GM23338 (cell line): ENCODE data around the gene ERO1A. TPM values are rescaled to one million over a fixed set of nuclear protein-coding genes. Genes with fewer than 3 reads are reported as not detected.

ENCODE experiments used
- ATAC-seq: fragments of 200-7000 bp; cut with Tn5 transposase; 3 replicates; pipeline ENCODE4 v1.9.1; 2020
- DNase-seq: peaks from one replicate; pipeline ENCODE4 v3.0.0-alpha.2; 2015; ENCODE audit warnings: low spot score
- H2AFZ ChIP-seq: fragments of 200-600 bp; sonication (generic); 2 replicates; pipeline ENCODE4 v1.8.0; 2016; ENCODE audit warnings: antibody characterized with exemption, mild to moderate bottlenecking, moderate library complexity
- H3F3A ChIP-seq: fragments of 200-600 bp; sonication (generic); replicated peaks from 2 replicates; pipeline ENCODE4 v1.8.0; 2017; ENCODE audit warnings: antibody characterized with exemption, mixed run types, low read depth
- H3K27ac ChIP-seq: fragments of 200-600 bp; sonication (generic); 2 replicates; pipeline ENCODE4 v1.6.1; 2016; ENCODE audit warnings: low read depth
- H3K27me3 ChIP-seq: fragments of 200-600 bp; sonication (generic); 2 replicates; pipeline ENCODE4 v1.8.0; 2016; ENCODE audit warnings: mild to moderate bottlenecking, mixed run types, moderate library complexity; ENCODE audit not compliant: insufficient read depth
- H3K36me3 ChIP-seq: fragments of 200-600 bp; sonication (generic); 2 replicates; pipeline ENCODE4 v1.8.0; 2016; ENCODE audit warnings: mild to moderate bottlenecking; ENCODE audit not compliant: insufficient read depth
- H3K4me1 ChIP-seq: fragments of 200-600 bp; sonication (generic); 2 replicates; pipeline ENCODE4 v1.8.0; 2016; ENCODE audit warnings: mild to moderate bottlenecking, moderate library complexity; ENCODE audit not compliant: insufficient read depth
- H3K4me2 ChIP-seq: fragments of 200-600 bp; sonication (generic); 2 replicates; pipeline ENCODE4 v1.7.1; 2017; ENCODE audit warnings: mixed run types
- H3K4me3 ChIP-seq: fragments of 200-600 bp; sonication (generic); 2 replicates; pipeline ENCODE4 v1.6.1; 2016; ENCODE audit warnings: mixed run types
- H3K79me2 ChIP-seq: fragments of 200-600 bp; sonication (generic); replicated peaks from 2 replicates; pipeline ENCODE4 v1.8.0; 2017; ENCODE audit warnings: mild to moderate bottlenecking; ENCODE audit not compliant: insufficient read depth
- H3K9me2 ChIP-seq: fragments of 200-600 bp; sonication (generic); 2 replicates; pipeline ENCODE4 v1.8.0; 2017; ENCODE audit not compliant: insufficient read depth
- H4K20me1 ChIP-seq: fragments of 200-600 bp; sonication (generic); replicated peaks from 2 replicates; pipeline ENCODE4 v1.8.0; 2017; ENCODE audit warnings: mild to moderate bottlenecking; ENCODE audit not compliant: insufficient read depth
- H3K27ac Mint-ChIP-seq: 2 replicates; pipeline ENCODE4 v1.8.0; 2020; ENCODE audit warnings: inconsistent platforms, mild to moderate bottlenecking, moderate library complexity, mixed read lengths
- H3K27me3 Mint-ChIP-seq: 3 replicates; pipeline ENCODE4 v1.8.0; 2022; ENCODE audit warnings: low read depth, mild to moderate bottlenecking, moderate library complexity, mixed read lengths, inconsistent platforms; ENCODE audit not compliant: insufficient read depth, poor library complexity
- H3K36me3 Mint-ChIP-seq: 3 replicates; pipeline ENCODE4 v1.8.0; 2021; ENCODE audit warnings: low read depth, mild to moderate bottlenecking, inconsistent platforms, moderate library complexity, mixed read lengths
- H3K4me1 Mint-ChIP-seq: 3 replicates; pipeline ENCODE4 v1.8.0; 2020; ENCODE audit warnings: mild to moderate bottlenecking, inconsistent platforms, mixed read lengths
- H3K4me3 Mint-ChIP-seq: 3 replicates; pipeline ENCODE4 v1.8.0; 2021; ENCODE audit warnings: moderate library complexity, mild to moderate bottlenecking, inconsistent platforms, mixed read lengths
- H3K9me3 Mint-ChIP-seq: 3 replicates; pipeline ENCODE4 v1.8.0; 2020; ENCODE audit warnings: moderate library complexity, mild to moderate bottlenecking, inconsistent platforms, mixed read lengths
- CREB1 ChIP-seq: fragments of 250-450 bp; sonication (Bioruptor Pico); IDR thresholded peaks from 2 replicates; pipeline ENCODE4 v1.5.0; 2020; ENCODE audit warnings: low read depth, mild to moderate bottlenecking, moderate library complexity
- CTCF ChIP-seq, 2 experiments: fragments of 200-600 bp in 1 of 2; sonication (generic) in 1 of 2; conservative IDR thresholded peaks; 2 replicates each; pipeline versions ENCODE4 v1.5.1 to v1.6.1; 2016 to 2017; ENCODE audit warnings: antibody characterized with exemption in 2 of 2, low read depth in 2 of 2, mild to moderate bottlenecking in 2 of 2, moderate library complexity in 1 of 2
- JUNB ChIP-seq: IDR thresholded peaks from one replicate; pipeline ENCODE4 v1.6.1; 2016; ENCODE audit warnings: antibody characterized with exemption; ENCODE audit not compliant: unreplicated experiment
- REST ChIP-seq: IDR thresholded peaks from one replicate; pipeline ENCODE4 v1.6.1; 2018; ENCODE audit warnings: antibody characterized with exemption; ENCODE audit not compliant: unreplicated experiment
- ZNF331 ChIP-seq: fragments of 250-450 bp; sonication (Bioruptor Pico); IDR thresholded peaks from 2 replicates; pipeline ENCODE4 v1.5.0; 2020; ENCODE audit warnings: low read depth, mild to moderate bottlenecking, moderate library complexity
- ZNF462 ChIP-seq: fragments of 250-450 bp; sonication (Bioruptor Pico); IDR thresholded peaks from 2 replicates; pipeline ENCODE4 v1.5.0; 2020; ENCODE audit warnings: mild to moderate bottlenecking, moderate library complexity
- polyA plus RNA-seq: library from polyadenylated mRNA; unstranded; fragments of >200 nt; fragmentation: Nextera tagmentation; extraction: Ambion mirVana; gene quantifications from 2 replicates; pipeline ENCODE4 v1.2.1, GENCODE V29; 2016
- total RNA-seq: library from RNA; depleted of rRNA; stranded (reverse); fragments of >200 nt; shearing (Covaris generic); gene quantifications from 2 replicates; pipeline ENCODE4 v1.2.3, GENCODE V29; 2014

The ERO1A gene
- total and polyA plus RNA-seq, 2 experiments from 2014 or later: 25.2 to 44.7 TPM

- peaks cover 7% of the 10 kb centered on the region for H3K27me3 Mint-ChIP-seq
- H3K27ac Mint-ChIP-seq: no peak overlapping the region
- H4K20me1 ChIP-seq: no peaks in the 10 kb centered on the region; the same call in 1 of the 2 replicates
- no peaks in the 10 kb centered on the region for H3K27me3 ChIP-seq
- H2AFZ ChIP-seq: no peak overlapping the region
- no peak for TF ChIP-seq CREB1 (CRISPR knock-in tag)
- TF ChIP-seq ZNF331: no peak
- TF ChIP-seq CTCF (conservative IDR thresholded peaks at IDR 0.05; ENCODE audit: low read depth in 2 of 2): 0 out of 4 replicates have a peak, but pooled peaks of 1 of the 2 experiments have one; percentile 18
- peaks cover 7% of the 10 kb centered on the region; the same call in 2 of the 3 replicates for H3K4me1 Mint-ChIP-seq
- H3K36me3 Mint-ChIP-seq: peaks cover 76% of the 10 kb centered on the region
- no peak overlapping the region for H3K4me3 ChIP-seq
- no peaks in the 10 kb centered on the region; the same call in 1 of the 2 replicates for H3F3A ChIP-seq
- peaks cover 40% of the 10 kb centered on the region for H3K36me3 ChIP-seq
- H3K4me3 Mint-ChIP-seq: no peak overlapping the region
- DNase-seq (peak; percentile 24), ATAC-seq (peak; percentile 63)
- peaks cover 4% of the 10 kb centered on the region; the same call in 1 of the 2 replicates for H3K4me1 ChIP-seq
- no peaks in the 10 kb centered on the region for H3K9me3 Mint-ChIP-seq
- no peak overlapping the region for H3K27ac ChIP-seq
- H3K9me2 ChIP-seq: no peaks in the 10 kb centered on the region
- no peaks in the 10 kb centered on the region; the same call in 1 of the 2 replicates for H3K79me2 ChIP-seq
- no peak overlapping the region for H3K4me2 ChIP-seq
Observed at GRCh38 chr14:52724360-52724644, 28.9 kb upstream of the ERO1A start.

GRCh38 chr14:52723514-52724359 lies 28.4 kb upstream of the ERO1A start:
- H2AFZ ChIP-seq: no peak overlapping the region
- Mint-ChIP-seq H3K4me3 (no peak overlapping the region), H3K27ac (no peak overlapping the region), H3K36me3 (peaks cover 79% of the 10 kb centered on the region), H3K4me1 (peaks cover 2% of the 10 kb centered on the region; the same call in 2 of the 3 replicates), H3K27me3 (peaks cover 7% of the 10 kb centered on the region), H3K9me3 (no peaks in the 10 kb centered on the region)
- DNase-seq: no peak
- no peaks in the 10 kb centered on the region for H3K27me3 ChIP-seq
- H3K4me2 ChIP-seq: no peak overlapping the region
- no peaks in the 10 kb centered on the region for H3K9me2 ChIP-seq
- H3K4me1 ChIP-seq: peaks cover 3% of the 10 kb centered on the region; the same call in 1 of the 2 replicates
- peaks cover 46% of the 10 kb centered on the region for H3K36me3 ChIP-seq
- no peaks in the 10 kb centered on the region; the same call in none of the 2 replicates for H4K20me1 ChIP-seq
- no peaks in the 10 kb centered on the region; the same call in 1 of the 2 replicates for H3K79me2 ChIP-seq
- no peak overlapping the region for H3K4me3 ChIP-seq
- no peak overlapping the region for H3K27ac ChIP-seq
- ATAC-seq: no peak
- no peaks in the 10 kb centered on the region; the same call in 1 of the 2 replicates for H3F3A ChIP-seq
- no peak for TF ChIP-seq REST
- no peak for TF ChIP-seq ZNF331
- no peak for TF ChIP-seq JUNB
- TF ChIP-seq ZNF462 (CRISPR knock-in tag): no peak
